Measurements from ENCODE around the gene CAPZA1.

DNA sequence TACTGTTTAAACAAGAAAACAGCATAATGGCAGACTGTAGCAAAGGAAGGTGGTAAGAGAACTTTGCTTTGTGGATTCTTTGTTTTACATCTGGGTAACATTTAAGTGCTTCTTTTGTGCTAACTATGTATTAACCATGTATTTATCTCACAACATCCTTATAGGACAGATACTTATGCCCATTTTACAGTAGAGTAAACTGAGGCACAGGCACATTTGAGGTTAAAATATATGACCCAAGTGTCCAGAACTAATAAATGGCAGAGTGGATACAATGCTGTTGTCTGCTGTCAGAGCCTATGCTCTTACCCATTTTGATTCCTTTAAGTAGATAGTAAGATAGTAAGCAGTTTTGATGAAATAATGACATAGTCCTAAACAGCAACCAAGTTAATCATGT lies 7.3 kb downstream of the CAPZA1 start:
- TF ChIP-seq TBP (IDR thresholded peaks at IDR 0.05; ENCODE audit: low read depth, low read length), result no peak
- TF ChIP-seq, protein P1, sequence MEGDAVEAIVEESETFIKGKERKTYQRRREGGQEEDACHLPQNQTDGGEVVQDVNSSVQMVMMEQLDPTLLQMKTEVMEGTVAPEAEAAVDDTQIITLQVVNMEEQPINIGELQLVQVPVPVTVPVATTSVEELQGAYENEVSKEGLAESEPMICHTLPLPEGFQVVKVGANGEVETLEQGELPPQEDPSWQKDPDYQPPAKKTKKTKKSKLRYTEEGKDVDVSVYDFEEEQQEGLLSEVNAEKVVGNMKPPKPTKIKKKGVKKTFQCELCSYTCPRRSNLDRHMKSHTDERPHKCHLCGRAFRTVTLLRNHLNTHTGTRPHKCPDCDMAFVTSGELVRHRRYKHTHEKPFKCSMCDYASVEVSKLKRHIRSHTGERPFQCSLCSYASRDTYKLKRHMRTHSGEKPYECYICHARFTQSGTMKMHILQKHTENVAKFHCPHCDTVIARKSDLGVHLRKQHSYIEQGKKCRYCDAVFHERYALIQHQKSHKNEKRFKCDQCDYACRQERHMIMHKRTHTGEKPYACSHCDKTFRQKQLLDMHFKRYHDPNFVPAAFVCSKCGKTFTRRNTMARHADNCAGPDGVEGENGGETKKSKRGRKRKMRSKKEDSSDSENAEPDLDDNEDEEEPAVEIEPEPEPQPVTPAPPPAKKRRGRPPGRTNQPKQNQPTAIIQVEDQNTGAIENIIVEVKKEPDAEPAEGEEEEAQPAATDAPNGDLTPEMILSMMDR (IDR thresholded peaks at IDR 0.05; ENCODE audit: control extremely low read depth in 1 of 3, insufficient read depth in 1 of 3, low read depth in 1 of 3, low read length in 3 of 3), result no peak
- TF ChIP-seq YY1 (IDR thresholded peaks at IDR 0.05; ENCODE audit: low read depth, low read length), result no peak
- no peak for TF ChIP-seq POLR2A (IDR thresholded peaks at IDR 0.05; ENCODE audit: control extremely low read depth in 1 of 2, low read depth in 2 of 2, low read length in 2 of 2)
- TF ChIP-seq CHD1 (IDR thresholded peaks at IDR 0.05; ENCODE audit: low read depth, low read length), result no peak
- TF ChIP-seq EGR1 (IDR thresholded peaks at IDR 0.05; ENCODE audit: borderline replicate concordance, low read depth, low read length), result no peak
- no peak for TF ChIP-seq KDM5A (IDR thresholded peaks at IDR 0.05; ENCODE audit: low read length)
